Measurements from ENCODE around the gene CORO2B.

The CORO2B gene

GRCh38 chr15:68554721-68555678, 23.8 kb upstream of the CORO2B start:
- no peak for DNase-seq (ENCODE audit: low read depth)

GRCh38 chr15:68555679-68556037, 23.1 kb upstream of the CORO2B start:
- no peak for DNase-seq (ENCODE audit: low read depth)

- no peak for DNase-seq (ENCODE audit: low read depth)
These were observed 22.4 kb upstream of the CORO2B start for GRCh38 chr15:68556139-68556990.

- no peak for DNase-seq (ENCODE audit: low read depth)
These were observed 21.1 kb upstream of the CORO2B start for GRCh38 chr15:68557469-68558317.

GRCh38 chr15:68558318-68559305, 20.2 kb upstream of the CORO2B start:
- no peak for DNase-seq (ENCODE audit: low read depth)

GRCh38 chr15:68559345-68560310, 19.2 kb upstream of the CORO2B start:
- DNase-seq (ENCODE audit: low read depth), result no peak

- no peak for DNase-seq (ENCODE audit: low read depth)
These were observed 18.2 kb upstream of the CORO2B start for GRCh38 chr15:68560501-68561113.

GRCh38 chr15:68561171-68561900, 17.5 kb upstream of the CORO2B start:
- DNase-seq (ENCODE audit: low read depth), result no peak

GRCh38 chr15:68561901-68562300, 16.9 kb upstream of the CORO2B start:
- DNase-seq (ENCODE audit: low read depth), result no peak

GRCh38 chr15:68564173-68564572, 14.6 kb upstream of the CORO2B start:
- no peak for DNase-seq (ENCODE audit: low read depth)

- DNase-seq (ENCODE audit: low read depth), result no peak
These were observed 13.6 kb upstream of the CORO2B start for GRCh38 chr15:68565234-68565633.

- DNase-seq (ENCODE audit: low read depth), result no peak
These were observed 13.1 kb upstream of the CORO2B start for GRCh38 chr15:68565726-68566125.

- DNase-seq (ENCODE audit: low read depth), result no peak
These were observed 12.3 kb upstream of the CORO2B start for GRCh38 chr15:68566377-68566954.

- no peak for DNase-seq (ENCODE audit: low read depth)
These were observed 11.4 kb upstream of the CORO2B start for GRCh38 chr15:68567345-68567744.

- no peak for DNase-seq (ENCODE audit: low read depth)
These were observed 7.8 kb upstream of the CORO2B start for GRCh38 chr15:68570974-68571373.

- no peak for DNase-seq (ENCODE audit: low read depth)
These were observed 7.2 kb upstream of the CORO2B start for GRCh38 chr15:68571582-68571981.

GRCh38 chr15:68572309-68572708, 6.5 kb upstream of the CORO2B start:
- DNase-seq (ENCODE audit: low read depth), result no peak

- DNase-seq (ENCODE audit: low read depth), result no peak
These were observed 5.9 kb upstream of the CORO2B start for GRCh38 chr15:68572921-68573320.
